ENCODE results near the gene RPTOR. TPM values are rescaled to one million over a fixed set of nuclear protein-coding genes. Genes with fewer than 3 reads are reported as not detected.

RPTOR gene
- total RNA-seq, 1 experiment from 2014 or later, result 46.2 TPM

DNA sequence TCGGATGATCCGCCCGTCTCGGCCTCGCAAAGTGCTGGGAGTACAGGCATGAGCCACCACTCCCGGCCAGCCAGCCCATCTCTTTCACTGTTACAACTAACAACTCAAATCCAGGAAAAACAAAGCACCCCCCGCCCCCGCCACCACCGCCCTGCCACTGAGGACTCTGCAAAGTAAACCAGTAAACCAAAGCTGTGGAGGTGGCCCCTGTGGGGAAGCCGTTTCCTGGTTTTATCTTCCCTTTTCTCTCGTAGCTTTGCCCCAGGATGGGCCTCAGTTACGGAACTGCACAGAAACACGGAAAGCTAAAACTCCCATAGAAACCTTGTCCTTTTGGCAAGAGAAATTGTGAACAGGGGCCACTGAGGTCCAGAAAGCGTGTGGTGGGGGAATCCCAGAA is 464.5 kb downstream of the RPTOR start:
- no peak overlapping the region for H3K4me3 ChIP-seq (ENCODE audit: low read length)
- no peaks in the 10 kb centered on the region for H3K79me2 ChIP-seq (ENCODE audit: low read length)
- no peaks in the 10 kb centered on the region for H3F3A ChIP-seq (ENCODE audit: low read length, unreplicated experiment)
- H3K9ac ChIP-seq (ENCODE audit: low read length), result no peak overlapping the region
- H3K27me3 ChIP-seq (ENCODE audit: low read length), result no peaks in the 10 kb centered on the region
- BruUV-seq (replicated peaks), result no TSS peak
- ATAC-seq (no peak), DNase-seq (no peak)
- ChIA-PET POLR2A (ENCODE audit: unreplicated experiment) (no interaction called here), CTCF (no interaction called here)
- H3K27ac ChIP-seq (ENCODE audit: low read length), result no peak overlapping the region
- H3K36me3 ChIP-seq (ENCODE audit: low read depth, low read length), result 0 out of 2 replicates have a peak, but pooled peaks cover 3% of the 10 kb centered on the region
- TF ChIP-seq EZH2phosphoT487 (IDR thresholded peaks at IDR 0.05; ENCODE audit: borderline replicate concordance, low read length), result no peak
- no peak for TF ChIP-seq EZH2 (IDR thresholded peaks at IDR 0.05; ENCODE audit: low read length, unreplicated experiment)
- TF ChIP-seq, protein P1, sequence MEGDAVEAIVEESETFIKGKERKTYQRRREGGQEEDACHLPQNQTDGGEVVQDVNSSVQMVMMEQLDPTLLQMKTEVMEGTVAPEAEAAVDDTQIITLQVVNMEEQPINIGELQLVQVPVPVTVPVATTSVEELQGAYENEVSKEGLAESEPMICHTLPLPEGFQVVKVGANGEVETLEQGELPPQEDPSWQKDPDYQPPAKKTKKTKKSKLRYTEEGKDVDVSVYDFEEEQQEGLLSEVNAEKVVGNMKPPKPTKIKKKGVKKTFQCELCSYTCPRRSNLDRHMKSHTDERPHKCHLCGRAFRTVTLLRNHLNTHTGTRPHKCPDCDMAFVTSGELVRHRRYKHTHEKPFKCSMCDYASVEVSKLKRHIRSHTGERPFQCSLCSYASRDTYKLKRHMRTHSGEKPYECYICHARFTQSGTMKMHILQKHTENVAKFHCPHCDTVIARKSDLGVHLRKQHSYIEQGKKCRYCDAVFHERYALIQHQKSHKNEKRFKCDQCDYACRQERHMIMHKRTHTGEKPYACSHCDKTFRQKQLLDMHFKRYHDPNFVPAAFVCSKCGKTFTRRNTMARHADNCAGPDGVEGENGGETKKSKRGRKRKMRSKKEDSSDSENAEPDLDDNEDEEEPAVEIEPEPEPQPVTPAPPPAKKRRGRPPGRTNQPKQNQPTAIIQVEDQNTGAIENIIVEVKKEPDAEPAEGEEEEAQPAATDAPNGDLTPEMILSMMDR (conservative IDR thresholded peaks at IDR 0.05; ENCODE audit: low read depth, low read length), result no peak
- H3K9me2 ChIP-seq (replicated peaks; ENCODE audit: low read length), result no peaks in the 10 kb centered on the region
- H3K9me3 ChIP-seq (ENCODE audit: low read length), result peaks cover 4% of the 10 kb centered on the region; the same call in 1 of the 2 replicates
- H3K4me2 ChIP-seq (ENCODE audit: low read length), result no peak overlapping the region
- no peak overlapping the region for H2AFZ ChIP-seq (ENCODE audit: low read length)
- H3K4me1 ChIP-seq (ENCODE audit: insufficient read depth, low read length), result no peaks in the 10 kb centered on the region
- intact Hi-C loops (cut with micrococcal nuclease), result no loop called here
- H4K20me1 ChIP-seq (ENCODE audit: low read length), result no peaks in the 10 kb centered on the region

DNA sequence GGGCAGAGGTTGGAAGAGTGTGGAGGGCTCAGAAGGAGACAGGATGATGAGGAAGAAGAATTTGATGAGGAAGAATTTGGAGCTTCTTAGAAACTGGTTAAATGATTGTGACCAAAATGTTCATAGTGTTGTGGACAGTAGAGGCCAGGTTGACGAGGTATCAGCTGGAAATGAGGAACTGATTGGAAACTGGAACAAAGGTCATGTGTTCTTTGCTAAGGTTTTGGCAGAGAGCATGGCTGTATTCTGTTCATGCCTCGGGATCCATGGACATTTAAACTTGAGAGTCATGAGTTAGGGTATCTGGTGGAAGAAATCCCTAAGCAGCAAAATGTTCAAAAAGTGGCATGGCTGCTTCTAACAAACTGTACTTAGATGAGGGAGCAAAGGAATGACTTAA is 466.3 kb downstream of the RPTOR start:
- H3K9me2 ChIP-seq (replicated peaks; ENCODE audit: low read length), result no peaks in the 10 kb centered on the region
- no peaks in the 10 kb centered on the region for H3K79me2 ChIP-seq (ENCODE audit: low read length)
- H3K4me2 ChIP-seq (ENCODE audit: low read length), result no peak overlapping the region
- ChIA-PET CTCF (no interaction called here), POLR2A (ENCODE audit: unreplicated experiment) (no interaction called here)
- intact Hi-C loops (cut with micrococcal nuclease), result no loop called here
- H3K4me3 ChIP-seq (ENCODE audit: low read length), result no peak overlapping the region
- H2AFZ ChIP-seq (ENCODE audit: low read length), result no peak overlapping the region
- no peaks in the 10 kb centered on the region for H3K27me3 ChIP-seq (ENCODE audit: low read length)
- TF ChIP-seq, protein P1 (conservative IDR thresholded peaks at IDR 0.05; ENCODE audit: low read depth, low read length), result no peak
- TF ChIP-seq EZH2 (IDR thresholded peaks at IDR 0.05; ENCODE audit: low read length, unreplicated experiment) (no peak), EZH2phosphoT487 (IDR thresholded peaks at IDR 0.05; ENCODE audit: borderline replicate concordance, low read length) (no peak)
- no peak overlapping the region for H3K27ac ChIP-seq (ENCODE audit: low read length)
- no peaks in the 10 kb centered on the region for H3F3A ChIP-seq (ENCODE audit: low read length, unreplicated experiment)
- no peaks in the 10 kb centered on the region for H4K20me1 ChIP-seq (ENCODE audit: low read length)
- 0 out of 2 replicates have a peak, but pooled peaks cover 3% of the 10 kb centered on the region for H3K36me3 ChIP-seq (ENCODE audit: low read depth, low read length)
- ATAC-seq (no peak), DNase-seq (no peak)
- peaks cover 4% of the 10 kb centered on the region; the same call in 1 of the 2 replicates for H3K9me3 ChIP-seq (ENCODE audit: low read length)
- H3K4me1 ChIP-seq (ENCODE audit: insufficient read depth, low read length), result no peaks in the 10 kb centered on the region
- no peak overlapping the region for H3K9ac ChIP-seq (ENCODE audit: low read length)
- no TSS peak for BruUV-seq (replicated peaks)

- H3K4me3 ChIP-seq (ENCODE audit: low read length), result no peak overlapping the region
- H3F3A ChIP-seq (ENCODE audit: low read length, unreplicated experiment), result no peaks in the 10 kb centered on the region
- H3K4me1 ChIP-seq (ENCODE audit: insufficient read depth, low read length), result no peaks in the 10 kb centered on the region
- ATAC-seq (no peak), DNase-seq (no peak)
- no peak overlapping the region for H3K27ac ChIP-seq (ENCODE audit: low read length)
- no peaks in the 10 kb centered on the region for H3K9me2 ChIP-seq (replicated peaks; ENCODE audit: low read length)
- H3K79me2 ChIP-seq (ENCODE audit: low read length), result no peaks in the 10 kb centered on the region
- no peak overlapping the region for H2AFZ ChIP-seq (ENCODE audit: low read length)
- H3K36me3 ChIP-seq (ENCODE audit: low read depth, low read length), result 0 out of 2 replicates have a peak, but pooled peaks cover 3% of the 10 kb centered on the region
- H3K27me3 ChIP-seq (ENCODE audit: low read length), result no peaks in the 10 kb centered on the region
- H3K9ac ChIP-seq (ENCODE audit: low read length), result no peak overlapping the region
- CTCF ChIA-PET, result no interaction called here
- H3K4me2 ChIP-seq (ENCODE audit: low read length), result no peak overlapping the region
- POLR2A ChIA-PET (ENCODE audit: unreplicated experiment), result interaction anchor here (0.5 kb wide), 1 partner anchor 211 kb away, joined by 8 read pairs; the partner anchor contains the start of gene CEP131
- BruUV-seq (replicated peaks), result no TSS peak
- no peaks in the 10 kb centered on the region for H4K20me1 ChIP-seq (ENCODE audit: low read length)
- H3K9me3 ChIP-seq (ENCODE audit: low read length), result peaks cover 10% of the 10 kb centered on the region; the same call in 1 of the 2 replicates
- intact Hi-C loops (cut with micrococcal nuclease), result no loop called here
- no peak for TF ChIP-seq EZH2 (IDR thresholded peaks at IDR 0.05; ENCODE audit: low read length, unreplicated experiment)
- TF ChIP-seq, protein P1 (conservative IDR thresholded peaks at IDR 0.05; ENCODE audit: low read depth, low read length), result no peak
- TF ChIP-seq EZH2phosphoT487 (IDR thresholded peaks at IDR 0.05; ENCODE audit: borderline replicate concordance, low read length), result no peak
These were observed 467.3 kb downstream of the RPTOR start for GRCh38 chr17:81011951-81012350.
